Measurements from ENCODE around the gene ADRA2B. TPM values are rescaled to one million over a fixed set of nuclear protein-coding genes. Genes with fewer than 3 reads are reported as not detected.
"Not testable (repeated sequence)": the region's sequence is repeated elsewhere in the genome, so short reads cannot be mapped to it uniquely, and the experiment has no call there.

Gene ADRA2B
- total RNA-seq, 2 experiments from 2014 or later, result 0.52 TPM

DNA sequence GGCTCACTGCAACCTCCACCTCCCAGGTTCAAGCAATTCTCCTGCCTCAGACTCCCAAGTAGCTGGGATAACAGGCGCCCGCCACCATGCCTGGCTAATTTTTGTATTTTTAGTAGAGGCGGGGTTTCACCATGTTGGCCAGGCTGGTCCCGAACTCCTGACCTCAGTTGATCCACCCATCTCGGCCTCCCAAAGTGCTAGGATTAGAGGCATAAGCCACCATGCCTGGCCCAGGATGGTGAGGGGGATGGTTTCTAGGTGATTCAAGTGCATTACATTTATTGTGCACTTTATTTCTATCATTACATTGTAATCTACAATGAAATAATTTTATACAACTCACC lies 25.2 kb upstream of the ADRA2B start:
- intact Hi-C loops (cut with micrococcal nuclease); DNase-seq; H3K9me3 Mint-ChIP-seq; H3K27me3 Mint-ChIP-seq (ENCODE audit: low read depth): not testable (repeated sequence)
- peak overlapping the region; percentile 96 for H3K27ac Mint-ChIP-seq
- CTCF ChIA-PET, result interaction anchor here (1.0 to 18.5 kb wide), 8 partner anchors 11 to 61 kb away, joined by 3 to 482 read pairs (median 8); partner anchors contain the start of gene ADRA2B
- peaks cover 34% of the 10 kb centered on the region for H3K36me3 Mint-ChIP-seq (ENCODE audit: low read depth)
- peaks cover 29% of the 10 kb centered on the region for H3K4me1 Mint-ChIP-seq (ENCODE audit: low read depth)
- peak overlapping the region; percentile 96 for H3K4me3 Mint-ChIP-seq

DNA sequence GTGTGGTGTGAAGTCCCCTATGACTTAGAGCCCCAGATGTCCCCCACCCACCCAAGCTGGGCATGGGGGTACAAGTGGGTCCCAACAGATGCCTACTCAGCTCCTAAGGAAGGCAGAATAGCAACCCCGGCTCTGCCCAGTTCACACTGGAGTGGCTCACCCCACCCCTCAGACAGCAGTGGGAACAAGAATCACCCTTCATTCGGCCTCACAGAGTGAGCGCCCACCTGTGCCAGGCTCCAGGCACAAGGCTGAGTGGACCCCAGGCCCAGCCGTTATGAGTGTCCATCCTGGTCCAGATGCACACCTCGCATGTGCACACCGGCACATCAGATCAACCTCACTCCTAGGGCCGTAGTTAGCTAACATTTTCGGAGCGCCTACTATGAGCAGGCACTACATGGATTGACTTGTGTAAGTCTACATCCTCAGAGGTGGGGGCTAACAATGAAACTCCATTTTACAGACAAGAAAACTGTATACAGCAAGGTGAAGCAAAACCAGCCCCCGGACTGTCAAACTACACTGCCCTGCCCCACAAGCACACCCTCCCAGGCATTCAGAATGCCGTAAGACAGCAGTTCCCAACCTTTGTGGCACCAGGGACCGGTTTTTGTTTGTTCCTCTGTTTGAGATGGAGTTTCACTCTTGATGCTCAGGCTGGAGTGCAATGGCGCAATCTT lies 24.7 kb upstream of the ADRA2B start:
- H3K27ac Mint-ChIP-seq, result peak overlapping the region; percentile 96
- H3K9me3 Mint-ChIP-seq, result no peaks in the 10 kb centered on the region
- H3K4me3 Mint-ChIP-seq, result peak overlapping the region; percentile 96
- no peaks in the 10 kb centered on the region for H3K27me3 Mint-ChIP-seq (ENCODE audit: low read depth)
- CTCF ChIA-PET, result interaction anchor here (1.0 to 18.5 kb wide), 8 partner anchors 10 to 62 kb away, joined by 3 to 482 read pairs (median 8); partner anchors contain the start of gene ADRA2B
- no peak for DNase-seq
- peaks cover 26% of the 10 kb centered on the region for H3K4me1 Mint-ChIP-seq (ENCODE audit: low read depth)
- intact Hi-C loops (cut with micrococcal nuclease), result no loop called here
- peaks cover 33% of the 10 kb centered on the region for H3K36me3 Mint-ChIP-seq (ENCODE audit: low read depth)

DNA sequence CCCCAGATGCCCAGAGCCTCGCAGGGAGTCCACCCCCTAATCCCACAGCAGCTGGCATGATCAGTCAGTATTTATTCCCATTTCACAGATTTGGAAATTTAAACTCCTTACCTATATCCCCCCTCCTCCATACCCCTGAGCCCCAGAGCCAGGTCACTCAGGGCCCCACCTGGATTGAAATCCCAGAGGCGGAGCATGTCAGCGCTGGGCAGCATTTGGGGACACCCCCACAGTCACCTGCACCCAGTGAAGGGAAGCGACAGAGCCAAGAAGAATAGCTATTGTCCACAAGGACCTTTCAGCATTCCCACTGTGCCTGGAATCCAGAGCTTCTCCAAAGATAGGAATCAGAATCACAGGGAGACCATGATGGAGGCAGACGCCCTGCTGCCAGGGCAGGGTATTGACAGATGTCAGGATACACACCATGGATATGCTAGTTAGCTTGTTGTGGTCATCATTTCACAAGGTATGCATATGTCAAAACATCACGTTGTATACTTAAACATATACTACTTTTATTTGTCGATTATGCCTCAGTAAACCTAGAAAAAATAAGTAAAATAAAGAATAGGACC lies 22.9 kb upstream of the ADRA2B start:
- CTCF ChIA-PET, result interaction anchor here (0.6 to 18.5 kb wide), 24 partner anchors 8 to 147 kb away, joined by 3 to 482 read pairs (median 6); partner anchors contain the start of genes ADRA2B and STARD7
- no peak for DNase-seq
- Mint-ChIP-seq H3K27me3 (ENCODE audit: low read depth) (no peaks in the 10 kb centered on the region), H3K27ac (peak overlapping the region; percentile 82), H3K4me3 (no peak overlapping the region), H3K4me1 (ENCODE audit: low read depth) (peaks cover 24% of the 10 kb centered on the region), H3K9me3 (no peaks in the 10 kb centered on the region), H3K36me3 (ENCODE audit: low read depth) (peaks cover 28% of the 10 kb centered on the region)
- intact Hi-C loops (cut with micrococcal nuclease), result no loop called here

DNA sequence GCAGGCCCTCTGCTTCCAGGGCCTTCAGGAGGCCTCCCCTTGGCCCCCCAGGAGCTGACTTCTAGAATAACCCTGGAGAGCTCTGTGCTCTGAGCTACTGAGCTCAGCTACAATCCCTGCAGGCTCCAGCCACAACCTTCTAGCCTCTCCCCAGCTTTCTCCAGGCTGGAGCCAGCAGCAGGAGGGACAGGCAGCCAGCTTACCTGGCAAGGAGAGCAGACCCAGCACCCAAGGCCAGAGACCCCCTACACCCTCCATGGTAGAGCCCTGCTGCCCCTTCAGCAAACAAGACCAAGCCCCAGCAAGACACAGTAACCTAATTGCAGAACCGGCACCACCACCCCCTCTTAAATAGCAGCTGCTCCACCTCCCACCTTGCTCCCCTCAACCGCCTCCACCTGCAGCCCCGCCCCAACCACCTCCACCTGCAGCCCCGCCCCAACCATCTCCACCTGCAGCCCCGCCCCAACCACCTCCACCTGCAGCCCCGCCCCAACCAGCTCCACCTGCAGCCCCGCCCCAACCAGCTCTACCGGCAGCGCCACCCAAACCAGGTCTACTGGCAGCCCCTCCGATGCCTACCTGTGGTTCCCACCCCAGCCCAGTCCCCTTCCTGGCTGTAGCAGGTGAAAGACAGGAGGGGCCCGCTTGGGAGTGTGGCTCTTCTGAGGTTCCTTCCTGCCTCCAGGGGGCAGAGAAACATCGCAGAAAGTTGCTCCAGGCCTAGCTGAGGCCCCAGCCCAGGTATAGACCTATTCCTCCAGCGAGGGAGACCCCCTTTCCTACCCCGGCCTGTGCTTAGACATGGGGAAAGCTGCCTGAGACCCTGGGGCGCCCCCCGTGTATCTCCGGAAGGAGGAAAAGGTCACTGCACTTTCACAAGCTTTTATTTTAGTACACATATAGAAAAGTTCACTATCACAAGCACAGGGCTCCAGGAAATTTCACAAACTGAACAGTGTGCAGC lies 22.1 kb upstream of the ADRA2B start, which contains the start of gene ASTL:
TSS of gene ASTL (minus strand) at position 324 of the 967 bp plus-strand sequence. CDS start at position 258, 66 bp downstream.
- H3K27me3 Mint-ChIP-seq (ENCODE audit: low read depth), result no peaks in the 10 kb centered on the region
- H3K36me3 Mint-ChIP-seq (ENCODE audit: low read depth), result peaks cover 20% of the 10 kb centered on the region
- H3K4me1 Mint-ChIP-seq (ENCODE audit: low read depth), result peaks cover 24% of the 10 kb centered on the region
- no peaks in the 10 kb centered on the region for H3K9me3 Mint-ChIP-seq
- CTCF ChIA-PET, result interaction anchor here (0.6 to 18.5 kb wide), 27 partner anchors 8 to 146 kb away, joined by 3 to 482 read pairs (median 5); partner anchors contain the start of genes ADRA2B and STARD7
- no peak within 1 kb of the TSS for H3K4me3 Mint-ChIP-seq
- peak within 1 kb of the TSS; percentile 82 for H3K27ac Mint-ChIP-seq
- intact Hi-C loops (cut with micrococcal nuclease), result loop anchor here (1.0 kb wide), 4 partner anchors 36 to 371 kb away; partner anchors contain the start of genes CIAO1 and STARD7
- peak; percentile 88 for DNase-seq

DNA sequence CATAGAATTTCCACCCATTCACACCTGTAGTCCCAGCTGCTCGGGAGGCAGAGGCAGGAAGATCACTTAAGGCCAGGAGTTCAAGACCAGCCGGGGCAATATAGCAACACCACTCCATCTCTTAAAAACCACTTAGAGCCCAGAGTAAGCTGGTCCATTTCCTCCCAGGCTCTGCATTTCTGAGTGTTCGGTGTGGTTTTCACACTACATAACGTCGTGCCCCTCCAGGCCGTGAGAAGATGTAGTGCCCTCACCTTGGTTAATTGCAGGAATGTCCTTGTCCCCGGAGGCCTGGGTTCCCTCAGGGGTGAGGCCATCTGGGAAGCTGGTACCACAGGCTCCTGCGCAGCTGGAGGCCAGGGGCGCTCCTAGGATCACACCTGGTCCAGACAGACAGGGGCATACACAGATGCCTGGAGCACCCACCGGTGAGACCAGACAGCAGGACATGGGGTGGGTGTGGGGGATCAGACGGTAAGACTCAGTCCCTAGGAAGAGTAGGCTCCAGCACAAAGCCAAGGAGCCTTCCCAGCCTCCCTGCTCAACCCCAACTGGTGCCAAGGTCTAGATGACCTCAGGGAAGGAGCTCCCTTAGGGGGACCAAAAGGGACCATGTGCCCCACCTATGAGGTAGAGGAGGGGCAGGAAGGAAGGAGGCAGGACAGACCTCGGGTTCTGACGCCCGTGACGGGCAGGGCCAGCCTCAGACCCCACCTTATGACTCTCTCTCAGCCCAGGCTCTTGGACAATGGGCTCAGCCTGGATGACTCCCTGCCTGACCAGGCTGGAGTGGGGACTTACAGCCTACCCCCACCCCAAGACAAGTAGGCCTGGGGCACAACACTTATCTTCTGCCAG lies 21.2 kb upstream of the ADRA2B start:
- CTCF ChIA-PET, result interaction anchor here (0.8 to 18.5 kb wide), 16 partner anchors 7 to 143 kb away, joined by 3 to 482 read pairs (median 5); partner anchors contain the start of gene ADRA2B
- no peak overlapping the region for H3K4me3 Mint-ChIP-seq
- no peak overlapping the region for H3K27ac Mint-ChIP-seq
- H3K36me3 Mint-ChIP-seq (ENCODE audit: low read depth), result peaks cover 11% of the 10 kb centered on the region
- intact Hi-C loops (cut with micrococcal nuclease), result loop anchor here (1.0 kb wide), 4 partner anchors 37 to 372 kb away; partner anchors contain the start of genes CIAO1 and STARD7
- H3K4me1 Mint-ChIP-seq (ENCODE audit: low read depth), result peaks cover 23% of the 10 kb centered on the region
- no peaks in the 10 kb centered on the region for H3K9me3 Mint-ChIP-seq
- no peak for DNase-seq
- no peaks in the 10 kb centered on the region for H3K27me3 Mint-ChIP-seq (ENCODE audit: low read depth)

DNA sequence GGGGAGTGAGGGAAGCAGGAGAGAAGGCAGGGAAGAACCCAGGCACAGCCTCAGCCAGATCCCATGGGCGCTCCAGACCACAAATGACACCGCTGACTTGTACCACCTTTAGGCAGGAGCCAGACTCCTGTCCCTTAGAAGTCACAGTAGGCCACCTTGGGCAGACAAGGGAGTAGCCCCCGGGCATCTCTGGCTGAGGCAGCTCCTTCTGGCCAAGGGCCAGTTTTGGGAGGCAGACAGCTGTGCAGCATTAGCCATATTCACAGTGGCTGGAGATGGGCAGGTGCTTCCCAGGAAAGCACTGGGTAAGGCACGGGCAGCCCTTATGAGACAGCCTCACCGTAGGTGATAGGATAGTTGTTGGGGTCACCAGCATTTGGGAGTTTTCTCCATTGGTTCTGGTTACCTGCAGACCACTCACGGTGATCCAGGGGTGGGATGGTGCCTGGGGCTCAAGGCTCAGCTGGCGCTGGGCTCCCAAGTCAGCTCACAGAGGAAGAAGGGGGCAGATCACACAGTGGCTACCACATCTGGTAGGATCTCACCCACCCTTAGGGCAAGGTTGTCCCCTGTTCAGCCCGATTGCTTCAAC lies 19.9 kb upstream of the ADRA2B start:
- peaks cover 26% of the 10 kb centered on the region for H3K4me1 Mint-ChIP-seq (ENCODE audit: low read depth)
- no peaks in the 10 kb centered on the region for H3K27me3 Mint-ChIP-seq (ENCODE audit: low read depth)
- H3K36me3 Mint-ChIP-seq (ENCODE audit: low read depth), result peaks cover 2% of the 10 kb centered on the region
- no peak for DNase-seq
- no peak overlapping the region for H3K27ac Mint-ChIP-seq
- intact Hi-C loops (cut with micrococcal nuclease), result no loop called here
- H3K9me3 Mint-ChIP-seq, result no peaks in the 10 kb centered on the region
- CTCF ChIA-PET, result interaction anchor here (1.2 to 18.5 kb wide), 4 partner anchors 19 to 68 kb away, joined by 3 to 482 read pairs (median 12); partner anchors contain the start of gene ADRA2B
- H3K4me3 Mint-ChIP-seq, result no peak overlapping the region

DNA sequence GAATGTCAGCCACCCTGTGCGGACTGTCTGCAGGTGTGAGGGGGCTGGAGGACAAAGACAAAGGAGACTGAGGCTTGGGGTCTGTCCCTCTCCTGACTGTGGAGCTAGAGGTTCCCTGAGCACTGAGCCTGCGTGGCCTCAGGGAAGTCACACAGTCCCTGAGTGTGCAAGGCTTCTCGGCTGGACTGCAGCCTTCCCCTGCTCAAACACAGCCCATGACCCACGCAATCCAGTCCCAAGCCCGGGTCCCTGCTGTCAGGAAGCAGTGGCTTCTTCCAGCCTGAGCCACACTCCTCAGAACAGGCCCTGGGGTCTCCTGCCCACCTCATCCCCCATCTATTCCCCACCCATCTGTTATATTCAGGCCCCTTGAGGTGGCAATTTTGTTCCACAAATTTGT lies 19.2 kb upstream of the ADRA2B start:
- DNase-seq, result no peak
- Mint-ChIP-seq H3K36me3 (ENCODE audit: low read depth) (peaks cover 2% of the 10 kb centered on the region), H3K27ac (no peak overlapping the region), H3K4me1 (ENCODE audit: low read depth) (peaks cover 27% of the 10 kb centered on the region), H3K9me3 (no peaks in the 10 kb centered on the region), H3K4me3 (no peak overlapping the region), H3K27me3 (ENCODE audit: low read depth) (no peaks in the 10 kb centered on the region)
- CTCF ChIA-PET, result interaction anchor here (1.0 to 18.5 kb wide), 3 partner anchors 18 to 45 kb away, joined by 3 to 482 read pairs (median 20); partner anchors contain the start of gene ADRA2B
- intact Hi-C loops (cut with micrococcal nuclease), result no loop called here

DNA sequence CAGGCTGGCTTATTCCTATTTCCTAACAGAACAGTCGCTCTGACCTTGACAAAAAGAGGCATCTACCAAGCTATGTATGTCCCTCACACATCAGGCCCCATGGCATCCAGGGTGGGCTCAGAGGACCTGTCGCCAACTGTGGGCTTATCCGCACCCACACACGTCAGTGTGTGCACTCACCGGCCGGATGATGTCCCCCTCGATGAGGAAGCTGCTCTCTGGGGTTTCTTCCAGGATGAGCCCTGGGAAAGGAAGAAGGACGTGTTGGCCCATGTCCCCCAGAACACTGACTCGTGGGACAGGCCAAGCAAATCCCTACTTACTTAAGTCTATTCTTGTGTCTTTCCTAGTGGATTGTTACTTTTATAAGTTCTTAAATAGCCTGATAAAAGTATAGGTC lies 18.8 kb upstream of the ADRA2B start:
- Mint-ChIP-seq H3K36me3 (ENCODE audit: low read depth) (peaks cover 2% of the 10 kb centered on the region), H3K9me3 (no peaks in the 10 kb centered on the region), H3K4me3 (no peak overlapping the region), H3K27ac (no peak overlapping the region), H3K27me3 (ENCODE audit: low read depth) (no peaks in the 10 kb centered on the region), H3K4me1 (ENCODE audit: low read depth) (peaks cover 25% of the 10 kb centered on the region)
- no peak for DNase-seq
- intact Hi-C loops (cut with micrococcal nuclease), result no loop called here
- CTCF ChIA-PET, result interaction anchor here (1.0 to 18.5 kb wide), 2 partner anchors 41 to 46 kb away, joined by 3 to 482 read pairs; no protein-coding TSS in a partner anchor

DNA sequence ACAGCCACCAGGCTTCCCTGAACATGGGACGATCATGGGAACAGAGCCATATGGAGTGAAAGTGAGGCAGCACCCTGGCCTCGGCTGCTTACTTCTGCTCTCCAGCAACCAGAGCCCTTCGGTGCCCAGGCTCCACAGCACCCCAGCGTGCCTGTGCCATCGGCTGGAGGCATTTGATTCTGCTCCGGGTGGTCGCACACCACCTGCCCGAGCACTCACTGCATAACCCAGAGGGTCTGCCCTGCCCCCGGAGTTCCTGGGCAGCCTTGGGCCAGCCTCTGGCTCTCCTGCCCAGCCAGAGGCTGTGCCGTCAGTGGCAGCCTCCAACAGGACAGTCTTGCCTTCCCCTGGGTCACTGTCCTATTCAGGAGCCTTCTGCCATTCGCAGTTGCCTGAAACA lies 18.1 kb upstream of the ADRA2B start:
- Mint-ChIP-seq H3K27ac (no peak overlapping the region), H3K27me3 (ENCODE audit: low read depth) (no peaks in the 10 kb centered on the region), H3K4me1 (ENCODE audit: low read depth) (peaks cover 24% of the 10 kb centered on the region), H3K36me3 (ENCODE audit: low read depth) (peaks cover 4% of the 10 kb centered on the region), H3K4me3 (no peak overlapping the region), H3K9me3 (no peaks in the 10 kb centered on the region)
- no peak for DNase-seq
- intact Hi-C loops (cut with micrococcal nuclease), result no loop called here
- CTCF ChIA-PET, result interaction anchor here (1.0 to 18.5 kb wide), 2 partner anchors 41 to 46 kb away, joined by 3 to 482 read pairs; no protein-coding TSS in a partner anchor

DNA sequence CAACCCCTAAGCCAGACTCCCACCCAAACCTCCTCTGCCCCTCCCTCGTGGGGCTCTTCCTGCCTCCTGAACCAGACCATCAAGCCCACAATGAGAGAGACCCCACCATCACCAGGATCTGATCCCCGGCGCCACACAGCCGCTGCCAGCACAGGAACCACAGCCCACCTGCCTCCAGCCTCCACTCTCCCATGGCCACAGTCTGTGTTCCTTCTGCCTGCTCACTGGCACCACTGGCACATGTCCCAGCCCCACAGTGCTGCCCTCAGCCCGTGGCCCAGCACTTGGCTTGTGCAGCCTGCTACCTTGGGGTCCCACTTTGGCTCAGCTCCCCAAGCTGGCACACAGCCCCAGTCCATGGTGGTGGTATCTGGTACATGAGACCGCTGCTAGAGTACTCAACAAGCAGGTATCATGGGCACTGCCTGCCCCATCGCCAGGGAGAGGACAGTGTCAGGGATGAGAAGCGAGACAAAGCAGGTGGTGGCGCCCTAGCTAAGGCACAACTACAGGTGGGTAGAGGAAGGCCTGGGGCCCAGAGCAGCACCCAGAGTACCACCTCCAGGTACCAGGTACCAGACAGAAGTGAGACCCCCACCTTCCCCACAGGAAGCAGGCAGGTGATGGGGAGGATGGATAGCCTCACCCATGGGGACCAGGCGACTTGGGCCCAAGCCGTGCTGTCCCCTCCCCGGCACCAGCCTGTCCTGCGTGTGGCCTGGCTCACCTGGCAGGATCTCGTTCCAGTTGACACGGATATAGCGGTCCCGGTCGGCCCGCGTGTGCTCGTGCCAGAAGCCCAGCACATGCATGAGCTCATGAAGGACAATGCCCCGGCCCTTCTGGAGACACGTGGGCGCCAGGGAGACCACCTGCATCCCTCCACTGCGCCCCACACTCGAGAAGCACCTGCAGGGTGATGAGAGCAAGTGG lies 15.7 kb upstream of the ADRA2B start:
- CTCF ChIA-PET, result interaction anchor here (0.7 to 18.5 kb wide), 5 partner anchors 10 to 70 kb away, joined by 3 to 482 read pairs (median 9); partner anchors contain the start of gene ADRA2B
- H3K27me3 Mint-ChIP-seq (ENCODE audit: low read depth), result no peaks in the 10 kb centered on the region
- no peak overlapping the region for H3K4me3 Mint-ChIP-seq
- H3K36me3 Mint-ChIP-seq (ENCODE audit: low read depth), result peaks cover 6% of the 10 kb centered on the region
- intact Hi-C loops (cut with micrococcal nuclease), result no loop called here
- peaks cover 16% of the 10 kb centered on the region for H3K4me1 Mint-ChIP-seq (ENCODE audit: low read depth)
- peak overlapping the region; percentile 84 for H3K27ac Mint-ChIP-seq
- H3K9me3 Mint-ChIP-seq, result no peaks in the 10 kb centered on the region
- no peak for DNase-seq

Data from activated naive CD4-positive, alpha-beta T cell treated with anti-CD3 and anti-CD28 coated beads for 36 hours (primary cell).